ENCODE measurements around the gene CKAP2L. TPM values are rescaled to one million over a fixed set of nuclear protein-coding genes. Genes with fewer than 3 reads are reported as not detected.

The CKAP2L gene
- total and polyA plus RNA-seq, 11 donors, result 0.06 to 4.5 (median 0.29) TPM; not detected in 4

GRCh38 chr2:112737542-112738232, 26.7 kb downstream of the CKAP2L start:
- Histone ChIP-seq H3K27ac (no peak overlapping the region), H3K36me3 (peaks cover 0 to 32% (median 0%) of the 10 kb centered on the region in 9 donors), H3K4me3 (no peak overlapping the region), H3K9me3 (no peaks in the 10 kb centered on the region), H3K4me1 (no peaks in the 10 kb centered on the region), H3K27me3 (no peaks in the 10 kb centered on the region)
- DNase-seq (no peak), ATAC-seq (no peak)
- intact Hi-C loops (cut with DNase I), result no loop called here
- WGBS, 4 donors, result 89 to 93% (median 92%) methylated on average over 1 of the region's 1 CpG
- TF ChIP-seq POLR2A (IDR thresholded peaks at IDR 0.05), result no peak
- TF ChIP-seq CTCF (IDR thresholded peaks at IDR 0.05), result no peak

- no peak for TF ChIP-seq CTCF (IDR thresholded peaks at IDR 0.05)
- no peak for TF ChIP-seq POLR2A (IDR thresholded peaks at IDR 0.05)
- H3K27me3 ChIP-seq, result peaks cover 0 to 4% (median 0%) of the 10 kb centered on the region in 9 donors
- H3K36me3 ChIP-seq, result peaks cover 0 to 3% (median 0%) of the 10 kb centered on the region in 9 donors
- WGBS, 4 donors, result 48 to 72% (median 58%) methylated on average over 1 of the region's 1 CpG
- ATAC-seq, result no peak
- H3K27ac ChIP-seq, result no peak overlapping the region
- no peak overlapping the region for H3K4me3 ChIP-seq
- intact Hi-C loops (cut with DNase I), result loop anchor here in 1 of 10 donors (5.0 kb wide), 1 partner anchor 117 kb away; no protein-coding TSS in a partner anchor
- no peak for DNase-seq
- no peaks in the 10 kb centered on the region for H3K9me3 ChIP-seq
- peaks cover 0 to 9% (median 0%) of the 10 kb centered on the region in 12 donors for H3K4me1 ChIP-seq
Measured at GRCh38 chr2:112733871-112734270, 30.5 kb downstream of the CKAP2L start.

GRCh38 chr2:112733456-112733855, 31.0 kb downstream of the CKAP2L start:
- H3K4me3 ChIP-seq, result no peak overlapping the region
- peaks cover 0 to 8% (median 0%) of the 10 kb centered on the region in 9 donors for H3K27me3 ChIP-seq
- H3K27ac ChIP-seq, result no peak overlapping the region
- ATAC-seq (no peak), DNase-seq (no peak)
- TF ChIP-seq POLR2A (IDR thresholded peaks at IDR 0.05) (no peak), CTCF (IDR thresholded peaks at IDR 0.05) (no peak)
- H3K4me1 ChIP-seq, result peaks cover 0 to 13% (median 0%) of the 10 kb centered on the region in 12 donors
- WGBS, 4 donors, result 43 to 55% (median 43%) methylated on average over 4 of the region's 4 CpGs
- H3K36me3 ChIP-seq, result no peaks in the 10 kb centered on the region
- intact Hi-C loops (cut with DNase I), result loop anchor here in 1 of 10 donors (5.0 kb wide), 1 partner anchor 116 kb away; no protein-coding TSS in a partner anchor
- H3K9me3 ChIP-seq, result no peaks in the 10 kb centered on the region

- no peak overlapping the region for H3K27ac ChIP-seq
- ATAC-seq, result no peak
- H3K4me3 ChIP-seq, result no peak overlapping the region
- H3K4me1 ChIP-seq, result peaks cover 0 to 20% (median under 1%) of the 10 kb centered on the region in 12 donors
- intact Hi-C loops (cut with DNase I), result loop anchor here in 1 of 10 donors (5.0 kb wide), 1 partner anchor 114 kb away; no protein-coding TSS in a partner anchor
- no peak for DNase-seq
- TF ChIP-seq CTCF (IDR thresholded peaks at IDR 0.05), result no peak
- no peak for TF ChIP-seq POLR2A (IDR thresholded peaks at IDR 0.05)
- 81 to 93% (median 88%) methylated on average over 2 of the region's 2 CpGs for WGBS, 4 donors
- H3K27me3 ChIP-seq, result peaks cover 0 to 16% (median 0%) of the 10 kb centered on the region in 9 donors
- H3K36me3 ChIP-seq, result no peaks in the 10 kb centered on the region
- no peaks in the 10 kb centered on the region for H3K9me3 ChIP-seq
Measured at GRCh38 chr2:112731479-112731878, 32.9 kb downstream of the CKAP2L start.

Data from heart left ventricle (tissue), 16 donors.